Stimulated activated CD4-positive, alpha-beta T cell treated with anti-CD3 and anti-CD28 coated beads, TNF-alpha, amount 100 ng/mL, for 48 hours (primary cell): ENCODE results near the gene FUCA1.
A peak's percentile ranks its signal among the peaks of the same experiment; 100 is the strongest.

Source experiments
- DNase-seq, 3 donors: peaks; one replicate each; pipeline ENCODE4 v3.0.0-alpha.2; 2020; ENCODE audit warnings: low read depth in 3 of 3

FUCA1 gene

DNA sequence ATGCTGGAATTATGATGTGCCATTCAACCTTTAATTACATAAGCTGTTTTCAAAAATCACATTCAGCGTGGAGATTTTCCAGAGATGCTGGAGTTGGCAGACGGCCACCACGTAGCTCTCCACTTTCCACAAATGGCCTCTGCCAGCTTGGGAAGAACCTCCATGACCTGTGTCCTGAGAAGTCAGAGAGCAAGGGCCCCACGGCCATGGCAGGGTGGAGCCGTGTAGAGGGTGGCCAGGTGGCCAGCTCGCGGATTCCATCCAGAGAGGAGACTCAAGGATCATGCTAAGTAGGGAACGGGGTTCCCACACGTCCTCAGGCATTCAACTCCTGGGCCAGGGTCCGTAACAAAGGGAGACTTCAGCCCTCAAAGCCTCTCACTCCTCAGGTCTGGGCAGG lies 66.2 kb downstream of the FUCA1 start:
- DNase-seq = no peak

DNA sequence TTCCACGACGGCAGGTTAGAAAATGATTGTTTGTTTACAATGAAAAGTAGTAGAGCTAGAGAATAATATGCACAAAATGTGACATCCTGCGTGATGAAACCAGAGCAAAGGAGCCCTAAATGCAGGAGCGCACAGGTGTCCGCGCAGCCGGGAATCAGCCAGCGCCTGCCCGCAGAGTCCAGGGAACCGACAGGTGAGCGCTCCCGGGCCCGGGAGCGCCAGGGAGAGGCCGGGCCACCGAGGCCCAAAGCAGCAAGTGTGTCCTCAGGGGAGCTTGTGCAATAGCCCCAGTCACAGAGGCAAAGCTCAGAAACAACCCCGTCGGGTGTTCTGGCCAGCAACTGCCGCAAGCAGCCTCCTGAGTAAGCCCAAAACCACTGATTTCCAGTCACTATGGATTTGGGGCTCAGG lies 66.7 kb downstream of the FUCA1 start:
- no peak for DNase-seq

DNA sequence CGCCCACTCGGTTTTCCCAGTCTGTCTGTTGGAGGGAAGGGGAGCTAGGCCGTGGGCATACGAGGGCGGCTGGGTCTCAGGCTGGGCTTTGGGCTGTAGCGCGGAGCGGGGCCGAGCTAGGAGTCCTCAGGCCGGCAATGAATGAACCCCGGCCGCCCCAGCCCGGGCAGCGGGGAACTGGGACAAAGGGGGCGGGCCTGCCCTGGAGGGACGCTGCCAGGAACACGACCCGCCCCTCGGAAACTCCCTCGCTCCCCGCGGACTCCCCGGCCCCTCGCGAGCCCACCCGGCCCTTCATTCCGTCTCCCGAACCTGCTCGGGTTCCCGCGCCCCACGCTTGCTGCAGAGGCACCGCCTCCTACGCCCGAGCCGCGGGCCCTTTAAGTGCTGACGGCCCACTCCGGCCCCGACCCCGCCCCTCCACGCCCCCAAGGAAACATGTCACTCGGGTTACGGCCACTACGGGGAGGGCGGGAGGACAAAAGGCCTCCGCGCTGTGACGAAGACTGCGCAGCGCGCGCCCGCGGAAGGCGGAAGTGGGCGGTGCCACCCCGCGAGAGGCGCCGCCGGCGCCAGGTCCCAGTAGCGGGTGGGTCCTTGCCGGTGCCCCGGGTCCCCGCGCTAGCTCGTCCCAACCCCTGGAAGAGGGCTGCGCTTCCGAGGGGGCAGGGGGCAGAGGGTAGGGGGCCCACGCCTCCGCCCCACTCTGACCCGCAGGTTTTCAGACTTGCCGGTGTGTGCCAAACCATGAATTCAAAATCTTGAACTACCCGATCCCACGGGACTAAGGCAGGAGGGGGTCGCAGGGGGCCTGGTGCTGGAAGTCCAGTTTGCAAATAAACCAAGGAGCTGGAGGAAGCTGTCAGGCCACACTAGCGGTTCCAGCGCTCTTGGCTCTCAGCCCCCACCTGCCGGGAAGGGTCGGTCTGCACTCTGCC lies 67.4 kb downstream of the FUCA1 start, which contains the start of gene GALE:
Gene GALE, minus strand, starts transcription at position 355 of the 938 bp plus-strand sequence. CDS start 1,747 bp downstream, outside the sequence.
- DNase-seq = peak; percentile 94 to 98 (median 94)

DNA sequence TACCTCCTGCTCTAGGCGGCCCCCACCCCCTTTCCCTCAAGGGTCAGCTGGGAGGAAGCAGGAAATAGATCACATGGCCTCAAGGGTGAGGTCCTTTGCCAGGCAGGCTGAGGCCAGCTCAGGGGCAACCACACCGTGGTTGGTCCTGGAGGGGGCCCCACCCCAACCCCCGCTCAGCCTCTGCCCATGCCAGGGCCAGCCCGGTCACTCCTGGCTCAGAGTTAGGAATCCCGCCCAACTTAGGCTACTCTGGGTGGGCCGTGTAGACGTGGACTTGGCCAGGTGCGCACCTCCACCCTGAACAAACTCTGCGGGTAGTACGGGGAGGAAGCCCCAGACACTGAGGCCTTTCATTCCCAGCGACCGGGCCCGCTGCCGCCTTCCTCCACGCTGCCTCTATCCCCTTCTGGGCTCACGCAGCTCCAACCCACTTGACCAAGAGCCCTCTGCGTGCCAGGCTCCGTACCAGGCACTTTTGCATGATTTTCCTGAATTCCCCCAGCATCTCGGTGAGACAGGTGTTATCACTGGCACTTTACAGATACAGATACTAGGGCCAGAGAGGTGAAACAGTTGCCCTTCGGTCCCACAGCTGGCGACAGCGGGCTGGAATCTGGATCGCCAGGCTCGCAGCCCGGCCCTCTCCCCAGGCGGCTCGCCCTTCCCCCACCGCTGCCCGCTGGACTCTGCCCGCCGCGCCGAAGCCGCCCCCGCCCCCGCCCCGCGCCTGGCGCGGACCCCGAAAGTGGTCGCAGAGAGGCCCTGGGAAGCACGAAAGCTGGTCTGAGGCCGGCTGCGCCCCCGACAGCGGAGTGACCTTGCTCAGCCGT lies 68.3 kb downstream of the FUCA1 start:
- DNase-seq = peak in 1 of 3 donors; percentile 27

DNA sequence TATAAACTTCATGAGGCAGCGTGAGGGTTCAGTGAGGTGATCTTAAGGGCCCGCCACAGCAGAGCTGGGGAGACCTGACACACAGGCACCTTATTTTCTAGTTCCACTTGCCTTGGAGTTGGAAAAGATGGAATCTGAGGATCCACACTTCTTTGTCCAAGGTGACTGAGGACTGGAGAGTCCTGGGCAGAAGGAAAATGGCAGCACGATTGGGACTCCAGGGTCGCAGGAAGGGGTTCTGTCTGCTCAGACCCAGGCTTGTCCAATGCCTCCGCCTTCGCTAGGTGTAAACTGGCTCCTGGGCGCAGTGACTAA lies 68.9 kb downstream of the FUCA1 start:
- no peak for DNase-seq

DNA sequence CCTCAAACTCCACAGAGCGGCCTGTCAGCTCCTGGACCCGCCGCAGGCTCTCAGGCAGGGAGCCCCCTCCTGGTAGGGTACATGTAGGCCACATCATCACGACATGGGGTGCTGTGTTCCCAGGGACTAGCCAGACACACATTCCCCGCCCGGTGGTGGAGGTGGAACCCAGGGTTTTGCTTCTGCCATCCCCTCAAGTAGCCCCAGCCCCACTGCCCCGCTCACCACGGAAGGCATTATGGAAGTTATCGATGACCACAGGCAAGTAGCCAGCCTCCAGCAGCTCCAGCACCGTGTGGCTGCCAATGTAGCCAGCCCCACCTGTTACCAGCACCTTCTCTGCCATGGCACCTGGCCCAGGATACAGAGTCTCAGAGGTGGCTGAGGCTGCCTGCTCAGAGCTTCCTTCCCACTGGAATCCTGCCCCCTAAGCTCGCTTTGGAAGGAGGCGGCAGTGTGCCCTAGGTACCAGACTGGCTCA lies 69.4 kb downstream of the FUCA1 start:
- no peak for DNase-seq

DNA sequence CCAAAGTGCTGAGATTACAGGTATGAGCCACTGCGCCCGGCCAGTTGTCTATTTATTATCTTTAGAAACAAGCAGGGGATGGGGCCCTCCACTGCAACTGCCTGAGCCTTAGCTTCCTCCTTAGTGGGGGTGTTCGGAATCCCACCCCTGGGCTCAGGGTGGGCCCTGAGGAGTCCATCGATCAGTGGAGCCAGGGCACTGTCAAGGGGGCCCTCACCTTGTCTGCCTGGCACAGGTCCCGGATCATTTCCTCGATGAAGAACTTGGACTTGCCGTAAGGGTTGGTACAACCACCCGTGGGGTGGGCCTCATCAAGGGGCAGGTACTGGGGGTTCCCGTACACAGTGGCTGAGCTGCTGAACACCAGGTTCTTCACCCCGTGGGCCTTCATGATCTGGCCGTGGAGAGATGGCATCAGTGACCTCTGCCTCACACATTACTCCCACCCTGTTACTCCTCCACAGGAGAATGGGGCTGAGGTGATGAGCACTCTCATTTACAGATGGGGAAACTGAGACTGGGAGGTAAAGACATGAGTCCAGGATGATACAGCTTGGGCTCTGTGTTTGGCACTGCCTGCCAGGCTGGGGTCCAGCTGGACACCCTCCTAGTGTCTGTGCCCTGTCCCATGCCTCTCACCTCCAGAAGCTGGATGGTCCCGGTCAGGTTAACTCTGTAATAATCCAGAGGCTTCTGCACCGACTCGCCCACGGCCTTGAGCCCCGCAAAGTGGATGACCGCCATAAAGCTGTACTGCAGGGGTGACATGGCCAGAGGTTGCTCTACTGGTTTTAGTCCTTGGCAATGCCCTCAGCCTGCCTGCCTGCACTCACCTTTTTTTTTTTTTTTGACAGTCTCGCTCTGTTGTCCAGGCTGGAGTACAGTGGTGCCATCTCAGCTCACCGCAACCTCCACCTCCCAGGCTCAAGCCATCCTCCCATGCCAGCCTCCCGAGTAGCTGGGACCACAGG lies 70.3 kb downstream of the FUCA1 start:
- no peak for DNase-seq

DNA sequence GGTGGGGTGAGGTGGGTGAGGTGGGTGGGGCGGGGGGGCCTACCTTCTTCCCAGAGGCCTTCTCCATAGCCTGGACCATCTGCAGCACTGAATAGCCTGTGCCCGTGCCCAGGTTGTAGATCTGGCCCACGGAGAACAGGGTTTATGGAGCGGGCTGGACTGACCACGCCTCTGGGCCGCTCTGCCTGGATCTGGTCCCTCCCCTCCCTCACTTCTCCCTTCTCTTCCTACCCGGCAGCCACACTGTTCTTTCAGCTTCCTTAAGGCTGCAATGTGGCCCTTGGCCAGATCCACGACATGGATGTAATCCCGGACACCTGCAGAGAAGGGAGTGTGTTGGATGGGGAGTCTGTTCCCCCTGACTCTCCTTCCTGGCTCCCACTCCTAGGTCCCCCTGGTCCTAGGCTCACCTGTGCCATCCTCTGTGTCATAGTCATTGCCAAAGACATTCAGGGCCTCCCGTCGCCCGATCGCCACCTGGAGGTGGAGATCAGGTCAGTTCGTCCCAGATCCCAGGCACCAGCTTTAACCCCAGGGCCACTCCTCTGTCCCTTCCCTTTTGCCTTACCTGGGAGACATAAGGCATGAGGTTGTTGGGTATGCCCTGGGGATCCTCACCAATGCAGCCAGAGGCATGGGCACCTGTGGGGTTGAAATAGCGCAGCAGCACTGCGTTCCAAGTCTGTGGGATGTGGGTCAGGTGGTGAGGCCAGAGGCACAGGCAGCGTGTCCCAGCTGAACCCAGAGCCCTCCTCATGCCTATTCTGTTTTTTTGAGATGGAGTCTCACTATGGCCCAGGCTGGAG lies 71.4 kb downstream of the FUCA1 start:
- no peak for DNase-seq

DNA sequence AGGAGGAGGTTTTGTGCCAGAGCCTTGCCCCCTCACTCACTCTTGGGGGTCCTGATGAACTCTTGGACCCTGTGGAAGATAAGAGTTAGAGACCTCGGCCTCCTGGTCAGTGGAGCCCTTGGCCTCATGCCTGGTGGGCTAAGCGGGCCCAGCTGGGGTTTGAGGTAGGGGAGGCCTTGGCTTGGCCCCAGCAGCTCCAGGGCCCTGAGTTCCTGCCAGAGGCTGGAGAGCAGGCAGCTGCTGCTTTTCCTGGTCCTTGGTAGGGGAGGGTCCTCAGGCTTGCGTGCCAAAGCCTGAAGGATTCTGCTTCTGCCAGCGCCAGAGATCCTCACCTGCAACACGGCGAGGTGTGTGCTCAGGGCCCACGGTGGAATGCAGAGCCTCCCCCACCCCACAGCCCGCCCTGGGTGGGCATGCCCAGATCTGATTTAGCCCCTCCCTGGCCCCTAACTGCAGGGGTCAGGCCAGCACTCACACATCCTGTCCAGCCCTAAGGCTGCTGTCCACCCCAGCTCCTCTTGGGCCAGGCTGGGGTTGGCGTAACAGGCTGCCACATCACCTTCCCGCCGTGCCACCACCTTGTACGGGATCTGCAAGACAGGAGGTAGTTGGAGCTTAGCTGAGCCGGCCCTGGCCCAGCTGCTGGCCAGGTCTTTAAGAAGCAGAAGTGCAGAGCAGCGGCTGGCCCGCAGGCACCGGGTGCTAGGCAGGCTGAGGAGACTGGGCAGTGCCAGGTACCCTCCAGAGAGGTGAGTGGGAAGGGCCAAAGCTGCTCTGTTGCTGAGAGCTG lies 72.2 kb downstream of the FUCA1 start:
- DNase-seq = no peak
